NCI-H2107 (cell line): Measurements from ENCODE around the gene PTPRZ1.

Experiments
- DNase-seq: peaks from one replicate; lab custom pipeline; 2025; lab: John Stamatoyannopoulos, UW

Gene PTPRZ1

GRCh38 chr7:121872831-121873288 lies at the start of gene PTPRZ1:
TSS of gene PTPRZ1 (plus strand) at chr7:121873161. CDS start at chr7:121873500, 339 bp downstream.
- DNase-seq, result no peak

GRCh38 chr7:121824276-121824675 lies 48.7 kb upstream of the PTPRZ1 start:
- no peak for DNase-seq

- DNase-seq, result no peak
Observed at GRCh38 chr7:121831351-121831750, 41.6 kb upstream of the PTPRZ1 start.

GRCh38 chr7:121831801-121832200 lies 41.2 kb upstream of the PTPRZ1 start:
- DNase-seq, result no peak

GRCh38 chr7:121832347-121832746 lies 40.6 kb upstream of the PTPRZ1 start:
- no peak for DNase-seq

- no peak for DNase-seq
Observed at GRCh38 chr7:121833991-121834390, 39.0 kb upstream of the PTPRZ1 start.

- no peak for DNase-seq
Observed at GRCh38 chr7:121837462-121837861, 35.5 kb upstream of the PTPRZ1 start.

- DNase-seq, result no peak
Observed at GRCh38 chr7:121847041-121847440, 25.9 kb upstream of the PTPRZ1 start.

GRCh38 chr7:121853307-121853706 lies 19.7 kb upstream of the PTPRZ1 start:
- DNase-seq, result no peak

- no peak for DNase-seq
Observed at GRCh38 chr7:121860953-121861352, 12.0 kb upstream of the PTPRZ1 start.

- DNase-seq, result no peak
Observed at GRCh38 chr7:121862591-121862990, 10.4 kb upstream of the PTPRZ1 start.

GRCh38 chr7:121871188-121871587 lies 1.8 kb upstream of the PTPRZ1 start:
- DNase-seq, result no peak

GRCh38 chr7:121873289-121874194 lies 581 bp downstream of the PTPRZ1 start:
- DNase-seq, result no peak

GRCh38 chr7:121874298-121874697 lies 1.3 kb downstream of the PTPRZ1 start:
- DNase-seq, result no peak

- DNase-seq, result no peak
Observed at GRCh38 chr7:121875203-121875602, 2.2 kb downstream of the PTPRZ1 start.

- no peak for DNase-seq
Observed at GRCh38 chr7:121876656-121877500, 3.9 kb downstream of the PTPRZ1 start.

- no peak for DNase-seq
Observed at GRCh38 chr7:121878918-121879464, 6.0 kb downstream of the PTPRZ1 start.

- no peak for DNase-seq
Observed at GRCh38 chr7:121879544-121879943, 6.6 kb downstream of the PTPRZ1 start.

- no peak for DNase-seq
Observed at GRCh38 chr7:121882731-121883130, 9.8 kb downstream of the PTPRZ1 start.

GRCh38 chr7:121885166-121885920 lies 12.4 kb downstream of the PTPRZ1 start:
- DNase-seq, result no peak

GRCh38 chr7:121887634-121888033 lies 14.7 kb downstream of the PTPRZ1 start:
- DNase-seq, result no peak

- DNase-seq, result no peak
Observed at GRCh38 chr7:121890833-121891232, 17.9 kb downstream of the PTPRZ1 start.
